ENCODE measurements around the gene UPK3A. TPM values are rescaled to one million over a fixed set of nuclear protein-coding genes. Genes with fewer than 3 reads are reported as not detected.

UPK3A gene
- total RNA-seq, 6 experiments from 2014 or later, result not detected

DNA sequence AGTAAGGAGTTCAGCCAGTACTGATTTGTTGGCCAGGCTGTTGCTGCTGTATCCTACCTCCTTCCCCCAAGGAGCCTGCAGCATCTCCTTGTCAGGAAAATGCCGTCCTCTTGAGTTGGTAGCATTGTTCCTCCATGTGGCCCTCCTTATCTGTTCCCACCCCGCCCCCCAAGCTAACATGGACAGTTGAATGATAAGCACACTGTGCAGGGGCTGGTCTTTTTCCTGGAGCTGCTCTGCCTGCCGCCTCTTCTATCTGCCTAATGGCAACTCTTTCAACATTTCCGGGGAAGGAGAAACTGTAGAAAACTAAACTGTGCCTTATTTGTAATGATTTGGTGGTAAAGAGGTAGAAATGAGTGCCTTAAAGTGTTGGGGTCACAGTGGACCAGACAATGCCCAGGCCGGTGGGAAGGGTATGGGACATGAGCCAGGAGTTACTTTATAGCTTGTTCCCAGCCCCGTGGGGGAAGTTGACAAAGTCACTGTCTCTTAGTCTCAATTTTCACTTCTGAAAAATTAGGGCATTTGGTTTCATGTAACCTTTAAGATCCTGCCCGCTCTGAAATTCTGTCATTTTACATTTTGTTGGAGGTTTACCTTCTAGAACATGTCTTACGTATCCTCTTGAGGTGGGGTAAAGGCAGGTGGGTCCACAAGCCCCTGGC is 29.4 kb downstream of the UPK3A start:
- no peak overlapping the region for H3K4me3 Mint-ChIP-seq
- H3K36me3 Mint-ChIP-seq (ENCODE audit: low read depth), result peaks cover 9% of the 10 kb centered on the region; the same call in 1 of the 2 replicates
- H3K27me3 Mint-ChIP-seq (ENCODE audit: insufficient read depth), result no peaks in the 10 kb centered on the region; the same call in 1 of the 2 replicates
- no peak for DNase-seq
- no peak overlapping the region; the same call in 1 of the 2 replicates for H3K27ac Mint-ChIP-seq
- TF ChIP-seq, protein P1, sequence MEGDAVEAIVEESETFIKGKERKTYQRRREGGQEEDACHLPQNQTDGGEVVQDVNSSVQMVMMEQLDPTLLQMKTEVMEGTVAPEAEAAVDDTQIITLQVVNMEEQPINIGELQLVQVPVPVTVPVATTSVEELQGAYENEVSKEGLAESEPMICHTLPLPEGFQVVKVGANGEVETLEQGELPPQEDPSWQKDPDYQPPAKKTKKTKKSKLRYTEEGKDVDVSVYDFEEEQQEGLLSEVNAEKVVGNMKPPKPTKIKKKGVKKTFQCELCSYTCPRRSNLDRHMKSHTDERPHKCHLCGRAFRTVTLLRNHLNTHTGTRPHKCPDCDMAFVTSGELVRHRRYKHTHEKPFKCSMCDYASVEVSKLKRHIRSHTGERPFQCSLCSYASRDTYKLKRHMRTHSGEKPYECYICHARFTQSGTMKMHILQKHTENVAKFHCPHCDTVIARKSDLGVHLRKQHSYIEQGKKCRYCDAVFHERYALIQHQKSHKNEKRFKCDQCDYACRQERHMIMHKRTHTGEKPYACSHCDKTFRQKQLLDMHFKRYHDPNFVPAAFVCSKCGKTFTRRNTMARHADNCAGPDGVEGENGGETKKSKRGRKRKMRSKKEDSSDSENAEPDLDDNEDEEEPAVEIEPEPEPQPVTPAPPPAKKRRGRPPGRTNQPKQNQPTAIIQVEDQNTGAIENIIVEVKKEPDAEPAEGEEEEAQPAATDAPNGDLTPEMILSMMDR (IDR thresholded peaks at IDR 0.05), result no peak
- H3K9me3 Mint-ChIP-seq, result no peaks in the 10 kb centered on the region
- H3K4me1 Mint-ChIP-seq (ENCODE audit: low read depth), result peaks cover 35% of the 10 kb centered on the region

- TF ChIP-seq, protein P1 (IDR thresholded peaks at IDR 0.05), result no peak
- no peak overlapping the region for H3K4me3 Mint-ChIP-seq
- DNase-seq, result no peak
- peaks cover 39% of the 10 kb centered on the region for H3K4me1 Mint-ChIP-seq (ENCODE audit: low read depth)
- peaks cover 9% of the 10 kb centered on the region; the same call in 1 of the 2 replicates for H3K36me3 Mint-ChIP-seq (ENCODE audit: low read depth)
- H3K9me3 Mint-ChIP-seq, result no peaks in the 10 kb centered on the region
- no peaks in the 10 kb centered on the region; the same call in 1 of the 2 replicates for H3K27me3 Mint-ChIP-seq (ENCODE audit: insufficient read depth)
- H3K27ac Mint-ChIP-seq, result no peak overlapping the region
These were observed 30.0 kb downstream of the UPK3A start for GRCh38 chr22:45314786-45315185.

- DNase-seq, result no peak
- Mint-ChIP-seq H3K27ac (peak overlapping the region; percentile 29; the same call in 1 of the 2 replicates), H3K9me3 (no peaks in the 10 kb centered on the region), H3K4me1 (ENCODE audit: low read depth) (peaks cover 25% of the 10 kb centered on the region), H3K27me3 (ENCODE audit: insufficient read depth) (no peaks in the 10 kb centered on the region), H3K4me3 (no peak overlapping the region), H3K36me3 (ENCODE audit: low read depth) (no peaks in the 10 kb centered on the region)
- TF ChIP-seq, protein P1 (IDR thresholded peaks at IDR 0.05), result no peak
These were observed 32.2 kb downstream of the UPK3A start for GRCh38 chr22:45316796-45317526.

GRCh38 chr22:45317551-45318167 is 32.9 kb downstream of the UPK3A start:
- peaks cover 5% of the 10 kb centered on the region; the same call in 1 of the 2 replicates for H3K36me3 Mint-ChIP-seq (ENCODE audit: low read depth)
- peaks cover 25% of the 10 kb centered on the region for H3K4me1 Mint-ChIP-seq (ENCODE audit: low read depth)
- H3K4me3 Mint-ChIP-seq, result no peak overlapping the region
- no peaks in the 10 kb centered on the region for H3K27me3 Mint-ChIP-seq (ENCODE audit: insufficient read depth)
- peak overlapping the region; percentile 93 for H3K27ac Mint-ChIP-seq
- TF ChIP-seq, protein P1 (IDR thresholded peaks at IDR 0.05), result peak; percentile 50
- peak; percentile 6 for DNase-seq
- H3K9me3 Mint-ChIP-seq, result no peaks in the 10 kb centered on the region

DNA sequence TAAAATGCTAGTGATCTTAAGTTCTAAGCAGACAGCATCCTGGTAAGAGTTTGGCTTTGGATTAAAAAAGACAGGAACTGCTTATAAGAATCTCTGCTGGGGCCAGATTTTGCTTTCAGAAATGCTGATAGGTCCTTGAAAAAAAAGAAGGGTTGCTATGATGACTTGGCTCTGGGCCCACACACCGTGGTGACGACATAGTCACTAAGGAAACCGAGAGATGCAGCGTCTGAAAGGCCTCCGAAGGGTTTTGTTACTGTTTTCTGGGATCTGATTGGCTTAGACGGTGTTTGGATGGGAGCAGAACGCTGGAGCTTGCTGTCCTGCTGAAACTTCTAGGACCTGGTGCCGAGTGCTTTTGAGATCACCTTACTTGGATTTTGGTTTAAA is 33.4 kb downstream of the UPK3A start:
- Mint-ChIP-seq H3K4me1 (ENCODE audit: low read depth) (peaks cover 25% of the 10 kb centered on the region), H3K36me3 (ENCODE audit: low read depth) (peaks cover 7% of the 10 kb centered on the region), H3K4me3 (peak overlapping the region; percentile 76), H3K27ac (peak overlapping the region; percentile 93), H3K27me3 (ENCODE audit: insufficient read depth) (no peaks in the 10 kb centered on the region), H3K9me3 (no peaks in the 10 kb centered on the region)
- TF ChIP-seq, protein P1 (IDR thresholded peaks at IDR 0.05), result no peak
- peak; percentile 88 for DNase-seq

Data from HFFc6 (cell line).